ENCODE data around the gene MYO5B.
"Not testable (repeated sequence)": the region's sequence is repeated elsewhere in the genome, so short reads cannot be mapped to it uniquely, and the experiment has no call there.

Gene MYO5B

DNA sequence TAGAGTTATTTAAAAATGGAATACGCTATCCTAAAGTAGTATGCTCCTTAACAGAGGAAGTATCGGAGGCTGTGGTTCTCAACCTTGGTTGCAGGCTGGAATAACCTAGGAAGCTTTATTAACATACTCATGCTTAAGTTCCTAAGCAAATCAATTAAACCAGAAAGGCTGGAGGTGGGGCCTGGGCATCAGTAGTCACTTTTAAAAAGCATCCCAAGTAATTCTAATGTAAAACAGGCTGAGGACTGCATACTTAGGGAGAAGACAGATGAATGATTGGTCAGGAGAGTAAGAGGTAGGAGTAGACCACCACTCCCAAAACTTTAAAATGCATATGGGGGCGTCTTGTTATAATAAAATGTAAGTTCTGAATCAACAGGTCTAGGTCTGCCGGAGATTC lies 396.9 kb downstream of the MYO5B start:
- no peaks in the 10 kb centered on the region for H3K9me3 ChIP-seq (ENCODE audit: severe bottlenecking)
- TF ChIP-seq, protein P1, sequence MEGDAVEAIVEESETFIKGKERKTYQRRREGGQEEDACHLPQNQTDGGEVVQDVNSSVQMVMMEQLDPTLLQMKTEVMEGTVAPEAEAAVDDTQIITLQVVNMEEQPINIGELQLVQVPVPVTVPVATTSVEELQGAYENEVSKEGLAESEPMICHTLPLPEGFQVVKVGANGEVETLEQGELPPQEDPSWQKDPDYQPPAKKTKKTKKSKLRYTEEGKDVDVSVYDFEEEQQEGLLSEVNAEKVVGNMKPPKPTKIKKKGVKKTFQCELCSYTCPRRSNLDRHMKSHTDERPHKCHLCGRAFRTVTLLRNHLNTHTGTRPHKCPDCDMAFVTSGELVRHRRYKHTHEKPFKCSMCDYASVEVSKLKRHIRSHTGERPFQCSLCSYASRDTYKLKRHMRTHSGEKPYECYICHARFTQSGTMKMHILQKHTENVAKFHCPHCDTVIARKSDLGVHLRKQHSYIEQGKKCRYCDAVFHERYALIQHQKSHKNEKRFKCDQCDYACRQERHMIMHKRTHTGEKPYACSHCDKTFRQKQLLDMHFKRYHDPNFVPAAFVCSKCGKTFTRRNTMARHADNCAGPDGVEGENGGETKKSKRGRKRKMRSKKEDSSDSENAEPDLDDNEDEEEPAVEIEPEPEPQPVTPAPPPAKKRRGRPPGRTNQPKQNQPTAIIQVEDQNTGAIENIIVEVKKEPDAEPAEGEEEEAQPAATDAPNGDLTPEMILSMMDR (IDR thresholded peaks at IDR 0.05; ENCODE audit: low read depth, low read length): no peak
- no peaks in the 10 kb centered on the region for H3K27me3 ChIP-seq (ENCODE audit: insufficient read depth, low read depth, severe bottlenecking)
- no peak for DNase-seq
- peaks cover 27% of the 10 kb centered on the region for H3K36me3 ChIP-seq
- H3K27ac ChIP-seq: no peak overlapping the region
- H3K4me3 ChIP-seq (ENCODE audit: low read depth, low read length): no peak overlapping the region

DNA sequence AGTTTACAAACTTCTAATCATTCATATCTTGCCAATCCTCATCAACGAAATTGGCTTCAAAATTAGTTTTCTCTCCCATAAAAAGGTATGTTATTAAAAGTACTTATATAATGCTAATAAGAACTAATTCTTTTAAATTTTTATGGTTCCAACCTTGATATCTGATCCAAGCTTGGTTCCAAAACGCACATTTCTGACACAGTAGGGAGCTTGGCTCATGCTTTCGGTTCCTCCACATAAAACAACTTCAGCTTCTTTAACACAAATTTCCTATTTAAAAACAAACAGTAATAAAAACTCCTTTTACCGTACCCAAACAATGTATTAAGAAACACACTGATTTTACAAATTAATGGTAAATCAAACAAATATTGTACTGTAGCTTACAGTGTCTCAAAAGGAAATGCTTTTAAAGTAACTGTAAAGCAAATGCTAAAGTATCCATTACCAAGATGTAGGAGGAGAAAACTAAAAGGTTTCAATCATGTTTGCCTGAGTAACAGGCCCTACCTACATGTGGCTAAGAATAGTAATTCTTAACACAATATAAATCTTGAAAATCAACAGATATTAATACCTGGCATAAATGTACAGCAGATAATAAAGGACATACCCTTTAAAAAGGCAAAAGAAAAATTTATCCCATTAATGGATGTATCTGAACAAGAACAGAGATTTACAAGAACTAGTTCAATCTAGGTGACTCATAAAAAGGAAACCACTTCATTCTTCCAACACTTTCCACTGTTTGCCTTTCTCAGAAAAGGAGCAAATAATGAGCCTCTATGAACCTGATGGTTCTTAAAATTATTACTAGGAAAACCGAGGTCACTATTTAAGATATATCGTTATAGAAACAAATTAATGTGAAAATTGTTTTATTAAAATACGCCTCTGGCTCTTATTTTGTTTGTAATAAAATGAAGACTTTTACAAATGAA lies 399.1 kb downstream of the MYO5B start:
- Histone ChIP-seq H3K4me3 (ENCODE audit: low read depth, low read length) (no peak overlapping the region), H3K36me3 (peaks cover 34% of the 10 kb centered on the region), H3K27me3 (ENCODE audit: insufficient read depth, low read depth, severe bottlenecking) (no peaks in the 10 kb centered on the region), H3K27ac (no peak overlapping the region), H3K9me3 (ENCODE audit: severe bottlenecking) (no peaks in the 10 kb centered on the region)
- no peak for DNase-seq
- TF ChIP-seq, protein P1 (IDR thresholded peaks at IDR 0.05; ENCODE audit: low read depth, low read length): no peak

DNA sequence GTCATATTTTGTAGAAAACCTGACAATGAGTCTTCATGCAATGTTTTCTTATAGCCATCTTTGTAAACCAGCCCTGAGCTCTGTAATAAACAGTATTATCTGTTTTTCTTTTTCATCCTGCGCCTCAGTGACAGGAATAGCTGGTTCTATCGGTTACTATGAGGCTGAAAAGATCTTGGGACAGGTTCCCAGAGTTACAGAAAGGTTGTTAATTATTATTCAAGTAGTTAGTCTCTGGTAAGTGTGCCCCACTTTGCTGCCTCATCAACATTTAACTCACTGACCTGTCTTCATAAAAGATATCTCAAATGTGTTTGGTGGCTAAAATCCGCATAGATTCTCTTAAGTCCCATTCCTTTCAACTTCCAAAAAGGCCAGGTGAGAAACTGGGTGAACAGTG lies 400.2 kb downstream of the MYO5B start:
- H3K27ac ChIP-seq: no peak overlapping the region
- TF ChIP-seq, protein P1 (IDR thresholded peaks at IDR 0.05; ENCODE audit: low read depth, low read length): no peak
- H3K4me3 ChIP-seq (ENCODE audit: low read depth, low read length): no peak overlapping the region
- no peaks in the 10 kb centered on the region for H3K9me3 ChIP-seq (ENCODE audit: severe bottlenecking)
- no peaks in the 10 kb centered on the region for H3K27me3 ChIP-seq (ENCODE audit: insufficient read depth, low read depth, severe bottlenecking)
- DNase-seq: no peak
- peaks cover 45% of the 10 kb centered on the region for H3K36me3 ChIP-seq

DNA sequence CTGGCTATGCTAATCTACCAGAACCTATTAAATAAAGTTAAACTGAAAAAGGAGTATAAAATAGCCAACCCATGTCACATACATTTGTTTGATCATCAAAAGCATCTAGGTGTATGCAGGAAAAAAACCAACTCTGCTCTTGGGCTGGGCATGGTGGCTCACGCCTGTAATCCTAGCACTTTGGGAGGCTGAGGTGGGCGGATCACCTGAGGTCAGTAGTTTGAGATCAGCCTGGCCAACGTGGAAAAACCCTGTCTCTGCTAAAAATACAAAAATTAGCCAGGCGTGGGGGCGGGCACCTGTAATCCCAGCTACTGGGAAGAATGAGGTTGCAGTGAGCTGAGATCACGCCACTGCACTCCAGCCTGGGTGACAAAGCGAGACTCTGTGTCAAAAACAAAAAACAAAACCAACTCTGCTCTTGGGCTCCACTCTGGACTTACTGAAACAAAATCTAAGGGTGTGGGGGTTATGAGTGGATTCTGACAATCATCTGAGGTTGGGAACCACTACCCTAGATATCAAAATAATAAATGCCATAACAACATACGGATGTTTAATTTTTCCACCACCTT lies 405.3 kb downstream of the MYO5B start:
- not testable (repeated sequence) for H3K9me3 ChIP-seq (ENCODE audit: severe bottlenecking); H3K27me3 ChIP-seq (ENCODE audit: insufficient read depth, low read depth, severe bottlenecking); H3K4me3 ChIP-seq (ENCODE audit: low read depth, low read length); DNase-seq; H3K27ac ChIP-seq
- peaks cover 43% of the 10 kb centered on the region for H3K36me3 ChIP-seq

DNA sequence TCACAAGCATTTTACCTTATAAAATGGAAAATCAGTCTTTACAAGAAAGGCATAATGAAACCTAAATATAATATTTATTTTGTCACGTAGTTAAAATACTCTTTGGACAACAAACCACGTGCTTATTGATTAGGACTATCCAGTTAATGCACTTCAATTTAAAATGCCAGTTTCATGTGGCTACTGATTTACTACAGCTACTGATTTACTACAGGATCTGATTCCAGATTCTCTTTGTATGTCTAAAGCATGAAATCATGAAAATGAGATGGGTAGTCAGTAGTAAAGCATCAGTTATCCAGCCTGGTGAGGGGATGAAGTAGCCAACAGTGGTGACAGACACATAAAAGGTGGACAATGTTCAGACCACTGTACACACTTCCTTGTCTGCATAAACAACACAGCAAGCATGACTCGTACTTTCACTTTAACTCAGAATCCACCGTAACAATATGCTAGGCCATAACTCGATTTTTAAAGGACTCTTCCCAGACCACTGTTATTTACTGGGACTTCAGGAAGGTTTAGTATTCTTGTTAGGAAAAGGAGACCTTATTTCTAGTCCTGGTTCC lies 406.5 kb downstream of the MYO5B start:
- TF ChIP-seq, protein P1 (IDR thresholded peaks at IDR 0.05; ENCODE audit: low read depth, low read length): no peak
- peaks cover 38% of the 10 kb centered on the region for H3K36me3 ChIP-seq
- DNase-seq: no peak
- H3K4me3 ChIP-seq (ENCODE audit: low read depth, low read length): no peak overlapping the region
- no peaks in the 10 kb centered on the region for H3K9me3 ChIP-seq (ENCODE audit: severe bottlenecking)
- no peak overlapping the region for H3K27ac ChIP-seq
- no peaks in the 10 kb centered on the region for H3K27me3 ChIP-seq (ENCODE audit: insufficient read depth, low read depth, severe bottlenecking)

DNA sequence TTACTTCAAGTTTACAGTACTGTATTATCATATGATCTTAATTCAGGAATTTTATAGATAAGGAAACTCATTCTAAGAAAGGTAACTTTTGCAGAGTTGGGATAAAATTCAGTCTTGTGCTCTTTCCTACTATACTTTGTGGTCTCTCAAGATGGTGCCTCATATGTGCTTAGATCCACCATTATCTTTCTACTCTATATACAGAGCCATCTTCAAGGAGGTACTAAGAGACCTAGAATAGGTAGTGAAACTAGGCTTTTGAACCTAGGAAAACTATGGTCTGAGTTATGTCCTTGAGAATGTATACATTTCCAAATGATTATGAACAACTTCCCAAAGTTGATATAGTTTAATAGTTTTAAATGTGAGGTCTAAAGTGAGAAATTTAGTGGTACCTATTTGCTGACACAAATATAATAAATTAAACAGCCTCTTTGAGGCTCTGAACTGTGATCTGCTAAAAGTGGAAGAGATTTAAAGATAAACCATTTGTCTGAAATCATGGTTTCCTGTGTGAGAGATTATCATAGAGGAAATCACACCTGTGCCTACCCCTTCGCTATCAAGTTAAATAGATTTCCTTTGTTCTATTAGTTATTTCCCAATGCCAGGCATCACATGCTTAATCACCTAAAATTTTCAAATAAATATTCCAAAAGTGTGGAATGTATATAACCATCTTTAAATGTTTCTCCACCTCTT lies 408.8 kb downstream of the MYO5B start:
- Histone ChIP-seq H3K27ac (no peak overlapping the region), H3K4me3 (ENCODE audit: low read depth, low read length) (no peak overlapping the region), H3K36me3 (peaks cover 30% of the 10 kb centered on the region), H3K27me3 (ENCODE audit: insufficient read depth, low read depth, severe bottlenecking) (no peaks in the 10 kb centered on the region), H3K9me3 (ENCODE audit: severe bottlenecking) (no peaks in the 10 kb centered on the region)
- TF ChIP-seq, protein P1 (IDR thresholded peaks at IDR 0.05; ENCODE audit: low read depth, low read length): no peak
- no peak for DNase-seq
